Measurements from ENCODE around the gene HECTD4.

Gene HECTD4

DNA sequence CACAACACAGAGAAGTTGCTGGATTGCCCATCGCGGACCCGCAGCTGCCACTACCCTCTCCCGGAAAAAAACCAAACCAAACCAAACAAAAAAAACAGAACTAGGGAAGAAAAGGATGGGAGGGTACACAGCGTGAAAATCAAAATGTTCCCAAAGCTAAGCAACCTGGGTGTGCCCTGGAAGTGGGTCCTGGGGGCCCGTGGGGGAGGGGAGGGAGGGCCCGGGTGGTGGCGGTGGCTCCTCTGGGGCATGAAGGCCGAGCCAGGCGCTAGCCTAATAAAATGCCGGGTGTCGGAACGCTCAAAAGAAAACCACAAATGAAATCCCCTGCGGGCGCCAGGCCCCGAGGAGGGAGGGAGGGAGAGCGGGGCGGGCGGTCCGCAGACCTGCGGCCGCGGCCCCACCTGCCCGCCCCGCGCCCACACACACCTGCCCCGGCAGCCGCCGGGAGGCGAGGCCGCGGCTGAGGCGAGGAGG lies 787 bp downstream of the HECTD4 start:
- Mint-ChIP-seq H3K27me3 (no peaks in the 10 kb centered on the region), H3K9me3 (no peaks in the 10 kb centered on the region), H3K36me3 (ENCODE audit: low read depth) (peaks cover 5% of the 10 kb centered on the region), H3K4me1 (ENCODE audit: low read depth) (peaks cover 24% of the 10 kb centered on the region), H3K27ac (peak overlapping the region; percentile 95), H3K4me3 (peak overlapping the region; percentile 97)
- DNase-seq = no peak

DNA sequence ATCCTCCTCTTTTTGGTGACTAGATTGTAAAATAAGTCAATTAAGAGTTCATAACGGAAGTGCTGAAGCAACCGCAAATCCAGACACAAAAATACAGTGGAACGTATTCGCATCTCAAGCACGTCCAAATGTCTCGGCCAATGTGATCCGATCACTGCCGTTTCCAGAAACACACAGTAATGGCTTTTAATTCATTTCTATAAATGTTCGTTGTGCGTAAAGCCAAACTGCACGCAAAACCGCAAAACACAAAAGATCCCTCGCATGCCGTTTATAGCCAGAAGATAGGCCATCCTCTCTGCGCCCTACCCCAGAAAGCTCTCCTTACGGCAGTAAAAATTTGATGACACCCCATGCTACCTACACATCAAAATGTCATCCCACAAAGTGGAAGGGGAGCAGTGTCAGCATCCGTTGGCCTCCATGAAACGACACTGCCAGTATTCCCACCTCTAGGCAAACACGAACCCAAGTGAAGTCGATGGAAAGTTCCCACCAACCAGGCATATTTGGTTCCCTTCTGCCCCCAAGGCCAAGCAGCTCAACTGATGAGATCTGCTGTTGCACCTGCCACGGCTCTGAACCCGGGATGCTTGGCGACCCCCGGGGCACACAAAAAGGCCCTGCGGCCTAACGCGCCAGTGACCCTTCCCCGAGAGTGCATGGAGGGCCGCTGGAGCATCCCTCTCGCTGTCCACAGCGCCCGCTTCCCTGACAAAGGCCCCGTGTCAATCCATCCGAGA lies 1.4 kb downstream of the HECTD4 start:
- DNase-seq = no peak

DNA sequence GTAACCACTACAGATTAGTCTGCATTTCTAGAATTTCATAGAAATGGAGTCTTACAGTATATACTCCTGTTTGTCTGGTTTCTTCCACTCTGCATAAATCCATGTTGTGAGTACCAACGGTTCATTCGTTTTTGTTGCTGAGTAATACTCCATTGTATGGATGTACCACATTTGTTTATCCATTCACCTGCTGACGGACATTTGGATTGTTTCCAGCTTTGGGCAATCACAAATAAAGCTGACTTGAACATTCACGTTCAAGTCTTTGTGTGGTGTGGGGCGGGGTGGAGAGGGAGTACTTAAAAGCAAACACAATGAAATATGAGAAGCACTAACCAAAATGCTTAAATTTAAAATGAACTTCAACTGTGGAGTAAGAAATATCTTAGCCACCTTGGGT lies 7.1 kb downstream of the HECTD4 start:
- no peak for DNase-seq
- no peaks in the 10 kb centered on the region for H3K27me3 Mint-ChIP-seq
- no peaks in the 10 kb centered on the region for H3K9me3 Mint-ChIP-seq
- peaks cover 20% of the 10 kb centered on the region for H3K4me1 Mint-ChIP-seq (ENCODE audit: low read depth)
- no peak overlapping the region for H3K27ac Mint-ChIP-seq
- no peaks in the 10 kb centered on the region for H3K36me3 Mint-ChIP-seq (ENCODE audit: low read depth)
- no peak overlapping the region for H3K4me3 Mint-ChIP-seq

More for the DNA sequence above, 1.4 kb downstream of the HECTD4 start:
- Mint-ChIP-seq H3K4me3 (peak overlapping the region; percentile 97), H3K9me3 (no peaks in the 10 kb centered on the region), H3K36me3 (ENCODE audit: low read depth) (peaks cover 5% of the 10 kb centered on the region), H3K4me1 (ENCODE audit: low read depth) (peaks cover 22% of the 10 kb centered on the region), H3K27me3 (no peaks in the 10 kb centered on the region), H3K27ac (peak overlapping the region; percentile 95)

DNA sequence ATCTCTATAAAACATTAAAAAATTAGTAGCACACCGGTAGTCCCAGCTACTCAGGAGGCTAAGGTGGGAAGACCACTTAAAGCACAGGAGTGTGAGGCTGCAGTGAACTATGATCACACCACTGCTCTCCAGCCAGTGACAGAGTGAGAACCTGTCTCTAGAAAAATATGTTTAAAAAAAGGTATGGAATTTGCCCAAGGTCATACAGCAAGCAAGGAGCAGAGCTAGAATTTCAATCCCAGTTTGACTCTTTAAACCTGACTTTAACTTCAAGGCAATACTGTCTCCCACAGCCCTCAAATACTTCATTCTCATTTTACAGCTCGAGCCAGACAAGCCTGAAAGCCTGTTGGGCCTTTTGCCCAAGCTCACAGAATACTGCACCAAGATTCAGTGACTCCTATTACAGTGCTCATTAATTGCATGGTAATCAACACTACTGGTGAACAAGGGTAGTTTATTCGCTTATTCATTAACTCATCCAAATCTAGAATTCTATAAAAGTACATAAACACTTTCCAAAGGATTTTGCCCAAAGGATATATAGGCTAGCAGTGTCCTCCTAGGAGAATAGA lies 8.0 kb downstream of the HECTD4 start:
- H3K27ac Mint-ChIP-seq = no peak overlapping the region
- DNase-seq = no peak
- no peak overlapping the region for H3K4me3 Mint-ChIP-seq
- H3K36me3 Mint-ChIP-seq (ENCODE audit: low read depth) = no peaks in the 10 kb centered on the region
- H3K27me3 Mint-ChIP-seq = no peaks in the 10 kb centered on the region
- H3K4me1 Mint-ChIP-seq (ENCODE audit: low read depth) = peaks cover 20% of the 10 kb centered on the region
- no peaks in the 10 kb centered on the region for H3K9me3 Mint-ChIP-seq

DNA sequence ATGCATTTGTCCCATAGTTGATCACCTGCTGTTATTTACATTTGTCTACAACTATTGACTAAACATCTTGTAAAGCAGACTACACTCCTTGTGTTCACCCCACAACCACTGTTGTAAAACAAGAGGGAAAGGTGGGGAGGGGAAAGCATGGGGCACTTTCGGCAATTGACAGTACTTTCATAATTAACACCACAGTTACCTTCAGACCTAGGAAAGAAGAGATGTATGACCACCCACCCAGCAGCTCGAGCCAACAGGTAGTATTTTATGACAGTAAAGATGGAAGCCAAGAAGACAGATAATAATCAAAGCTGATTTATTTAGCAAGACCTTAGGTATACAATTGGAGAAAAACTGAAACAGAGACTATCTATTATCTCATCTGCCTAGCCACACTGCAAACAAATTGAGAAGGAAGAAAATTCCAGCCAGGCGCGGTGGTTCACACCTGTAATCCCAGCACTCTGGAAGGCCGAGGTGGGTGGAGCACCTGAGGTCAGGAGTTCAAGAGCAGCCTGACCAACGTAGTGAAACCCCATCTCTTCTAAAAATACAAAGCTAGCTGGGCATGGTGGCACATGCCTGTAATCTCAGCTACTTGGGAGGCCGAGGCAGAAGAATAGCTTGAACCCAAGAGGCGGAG lies 11.2 kb downstream of the HECTD4 start:
- H3K36me3 Mint-ChIP-seq (ENCODE audit: low read depth) = no peaks in the 10 kb centered on the region
- no peak overlapping the region for H3K27ac Mint-ChIP-seq
- DNase-seq = no peak
- no peaks in the 10 kb centered on the region for H3K9me3 Mint-ChIP-seq
- no peak overlapping the region for H3K4me3 Mint-ChIP-seq
- no peaks in the 10 kb centered on the region for H3K27me3 Mint-ChIP-seq
- peaks cover 19% of the 10 kb centered on the region for H3K4me1 Mint-ChIP-seq (ENCODE audit: low read depth)

DNA sequence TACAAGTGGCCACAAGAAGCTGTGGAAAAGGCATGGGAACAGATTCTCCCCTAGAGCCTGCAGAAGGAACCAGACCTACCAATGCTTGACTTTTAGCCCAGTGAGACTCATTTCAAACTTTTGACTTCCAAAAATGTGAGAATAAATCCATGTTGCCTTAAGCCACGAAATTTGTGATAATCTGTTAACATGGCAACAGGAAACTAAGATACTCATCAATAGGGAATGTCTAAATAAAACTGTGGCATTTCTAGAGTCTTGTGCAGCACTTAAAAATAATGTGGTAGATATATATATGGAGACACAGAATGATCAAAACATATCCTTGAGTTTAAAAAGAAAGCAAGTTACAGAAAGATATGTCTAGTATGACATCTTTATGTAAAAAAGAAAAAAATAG lies 12.0 kb downstream of the HECTD4 start:
- Mint-ChIP-seq H3K27ac (peak overlapping the region; percentile 1), H3K9me3 (no peaks in the 10 kb centered on the region), H3K27me3 (no peaks in the 10 kb centered on the region), H3K36me3 (ENCODE audit: low read depth) (no peaks in the 10 kb centered on the region), H3K4me1 (ENCODE audit: low read depth) (peaks cover 22% of the 10 kb centered on the region), H3K4me3 (no peak overlapping the region)
- DNase-seq = no peak

DNA sequence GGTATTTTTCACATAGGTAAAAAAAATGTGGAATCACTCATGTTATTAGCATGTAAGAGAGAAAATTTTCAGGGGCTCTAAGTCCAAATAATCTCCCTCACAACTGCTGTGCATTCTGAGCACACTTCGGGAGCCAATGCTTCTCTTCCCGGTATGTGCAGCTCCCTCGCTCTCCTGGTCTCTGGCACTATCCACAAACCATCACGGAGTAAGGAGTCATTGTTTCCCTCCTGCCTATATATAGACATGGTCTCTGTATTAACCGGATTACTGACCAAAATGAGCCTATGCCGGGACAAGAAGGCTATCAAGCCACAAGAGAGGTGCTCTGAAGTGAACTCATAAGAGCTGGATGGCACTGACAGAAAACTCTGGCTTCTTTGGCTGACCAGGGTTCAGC lies 13.4 kb downstream of the HECTD4 start:
- Mint-ChIP-seq H3K4me1 (ENCODE audit: low read depth) (peaks cover 19% of the 10 kb centered on the region), H3K9me3 (no peaks in the 10 kb centered on the region), H3K27me3 (no peaks in the 10 kb centered on the region), H3K27ac (no peak overlapping the region), H3K4me3 (no peak overlapping the region), H3K36me3 (ENCODE audit: low read depth) (no peaks in the 10 kb centered on the region)
- DNase-seq = no peak

DNA sequence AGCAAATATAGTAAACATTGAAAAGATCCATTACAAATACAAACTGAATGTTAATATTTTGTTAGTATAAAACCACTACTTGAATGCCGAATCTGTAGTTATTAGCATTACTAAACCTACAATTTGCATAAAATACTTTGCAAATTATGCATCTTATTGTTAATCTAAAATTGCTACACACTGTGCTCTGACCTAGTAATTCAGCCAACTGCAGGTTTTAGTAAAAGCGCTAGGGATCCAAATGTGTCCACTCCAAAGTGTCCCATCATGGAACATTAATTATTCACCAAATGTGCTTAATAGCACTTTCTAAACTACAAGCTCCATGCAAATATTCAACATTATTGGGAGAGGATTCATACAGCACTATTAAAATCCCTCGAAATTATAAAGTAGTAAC lies 14.3 kb downstream of the HECTD4 start:
- H3K27me3 Mint-ChIP-seq = no peaks in the 10 kb centered on the region
- peaks cover 18% of the 10 kb centered on the region for H3K4me1 Mint-ChIP-seq (ENCODE audit: low read depth)
- no peaks in the 10 kb centered on the region for H3K9me3 Mint-ChIP-seq
- no peak for DNase-seq
- H3K27ac Mint-ChIP-seq = no peak overlapping the region
- H3K4me3 Mint-ChIP-seq = no peak overlapping the region
- no peaks in the 10 kb centered on the region for H3K36me3 Mint-ChIP-seq (ENCODE audit: low read depth)

DNA sequence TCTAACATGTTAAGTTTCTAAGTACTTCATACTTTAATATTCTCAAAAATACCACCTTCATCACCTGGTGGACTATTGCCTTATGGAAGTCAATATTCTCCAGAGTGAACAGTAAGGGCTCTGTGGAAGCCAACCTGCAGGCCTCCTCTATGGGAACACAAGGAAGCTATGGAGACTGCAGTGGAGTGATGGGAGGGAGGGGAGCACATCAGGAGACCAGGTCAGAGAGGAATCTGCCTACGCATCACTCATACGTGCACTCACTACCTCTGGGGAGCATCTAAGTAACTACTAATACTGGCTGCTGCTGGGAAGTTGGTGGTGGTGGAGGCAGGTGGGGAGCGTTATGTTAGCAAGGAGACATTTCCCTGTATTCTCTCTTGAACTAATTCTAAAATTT lies 19.9 kb downstream of the HECTD4 start:
- no peaks in the 10 kb centered on the region for H3K36me3 Mint-ChIP-seq (ENCODE audit: low read depth)
- no peaks in the 10 kb centered on the region for H3K27me3 Mint-ChIP-seq
- no peak for DNase-seq
- H3K9me3 Mint-ChIP-seq = no peaks in the 10 kb centered on the region
- H3K4me1 Mint-ChIP-seq (ENCODE audit: low read depth) = peaks cover 7% of the 10 kb centered on the region
- no peak overlapping the region for H3K27ac Mint-ChIP-seq
- no peak overlapping the region for H3K4me3 Mint-ChIP-seq

DNA sequence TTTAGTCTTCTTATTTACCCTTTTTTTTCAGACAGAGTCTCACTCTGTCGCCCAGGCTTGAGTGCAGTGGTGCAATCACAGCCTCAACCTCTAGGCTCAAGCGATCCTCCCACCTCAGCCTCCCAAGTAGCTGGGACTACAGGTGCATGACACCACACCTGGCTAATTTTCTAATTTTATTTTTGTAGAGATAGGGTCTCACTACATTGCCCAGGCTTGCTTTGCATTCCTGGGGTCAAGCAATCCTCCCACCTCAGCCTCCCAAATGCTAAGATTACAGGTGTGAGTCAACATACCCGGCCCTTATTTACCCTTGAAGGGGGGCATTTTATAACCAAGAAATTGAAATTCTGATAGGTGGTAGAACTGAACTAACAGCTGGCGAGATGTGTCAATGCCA lies 21.0 kb downstream of the HECTD4 start:
- no peaks in the 10 kb centered on the region for H3K9me3 Mint-ChIP-seq
- no peaks in the 10 kb centered on the region for H3K36me3 Mint-ChIP-seq (ENCODE audit: low read depth)
- H3K4me3 Mint-ChIP-seq = no peak overlapping the region
- H3K27me3 Mint-ChIP-seq = no peaks in the 10 kb centered on the region
- H3K27ac Mint-ChIP-seq = no peak overlapping the region
- peaks cover 7% of the 10 kb centered on the region for H3K4me1 Mint-ChIP-seq (ENCODE audit: low read depth)
- DNase-seq = no peak

DNA sequence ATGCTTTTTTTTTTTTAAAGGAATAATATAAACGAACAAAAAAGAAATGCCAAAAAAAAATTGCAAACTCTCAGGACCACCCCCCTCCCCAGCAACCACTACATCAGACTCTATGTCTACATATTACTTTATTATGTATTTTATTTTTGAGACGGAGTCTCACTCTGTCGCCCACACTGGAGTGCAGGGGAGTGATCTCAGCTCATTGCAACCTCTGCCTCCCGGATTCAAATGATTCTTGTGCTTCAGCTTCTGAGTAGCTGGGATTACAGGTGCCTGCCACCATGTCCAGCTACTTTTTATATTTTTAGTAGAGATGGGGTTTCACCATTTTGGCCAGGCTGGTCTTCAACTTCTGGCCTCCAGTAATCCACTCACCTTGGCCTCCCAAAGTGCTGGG lies 22.9 kb downstream of the HECTD4 start:
- no peak for DNase-seq
- Mint-ChIP-seq H3K9me3 (no peaks in the 10 kb centered on the region), H3K27ac (no peak overlapping the region), H3K4me1 (ENCODE audit: low read depth) (peaks cover 9% of the 10 kb centered on the region), H3K4me3 (no peak overlapping the region), H3K36me3 (ENCODE audit: low read depth) (no peaks in the 10 kb centered on the region), H3K27me3 (no peaks in the 10 kb centered on the region)

DNA sequence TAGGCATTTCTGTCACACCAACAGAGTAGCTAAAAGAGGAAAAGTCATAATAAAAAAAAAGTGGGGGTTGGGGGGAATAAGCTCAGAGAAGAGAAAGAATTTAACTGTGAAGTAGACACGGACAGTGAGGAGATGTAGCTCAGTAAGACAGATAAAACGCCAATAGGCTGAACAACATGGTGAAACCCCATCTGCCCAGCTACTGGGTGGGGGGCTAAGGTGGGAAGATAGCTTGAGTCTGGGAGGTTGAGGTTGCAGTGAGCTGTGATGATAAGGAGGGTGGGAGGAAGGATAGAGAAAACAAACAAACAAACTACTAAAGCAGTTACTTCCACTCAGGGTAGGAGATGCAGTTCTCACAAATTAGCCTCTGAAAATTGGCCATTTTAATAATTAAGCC lies 25.0 kb downstream of the HECTD4 start:
- DNase-seq = no peak
- Mint-ChIP-seq H3K27me3 (no peaks in the 10 kb centered on the region), H3K4me1 (ENCODE audit: low read depth) (peaks cover 23% of the 10 kb centered on the region), H3K4me3 (no peak overlapping the region), H3K9me3 (no peaks in the 10 kb centered on the region), H3K27ac (no peak overlapping the region), H3K36me3 (ENCODE audit: low read depth) (no peaks in the 10 kb centered on the region)

DNA sequence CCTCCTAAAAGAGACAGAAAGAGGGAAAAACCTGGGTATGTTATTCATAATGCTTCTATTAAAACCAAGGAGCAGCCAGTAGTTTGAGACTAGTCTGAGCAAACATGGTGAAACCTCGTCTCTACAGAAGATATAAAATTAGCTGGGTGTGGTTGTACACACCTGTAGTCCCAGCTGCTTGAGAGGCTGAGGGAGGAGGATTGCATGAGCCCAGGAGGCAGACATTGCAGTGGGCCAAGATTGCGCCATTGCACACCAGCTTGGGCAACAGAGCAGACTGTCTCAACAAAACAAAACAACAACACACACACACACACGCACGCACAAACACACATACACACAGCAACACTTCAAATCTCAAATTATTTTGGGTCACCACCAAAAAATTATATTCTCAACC lies 27.8 kb downstream of the HECTD4 start:
- no peak overlapping the region for H3K27ac Mint-ChIP-seq
- no peaks in the 10 kb centered on the region for H3K27me3 Mint-ChIP-seq
- H3K9me3 Mint-ChIP-seq = no peaks in the 10 kb centered on the region
- peaks cover 29% of the 10 kb centered on the region for H3K4me1 Mint-ChIP-seq (ENCODE audit: low read depth)
- no peak for DNase-seq
- H3K36me3 Mint-ChIP-seq (ENCODE audit: low read depth) = no peaks in the 10 kb centered on the region
- no peak overlapping the region for H3K4me3 Mint-ChIP-seq

DNA sequence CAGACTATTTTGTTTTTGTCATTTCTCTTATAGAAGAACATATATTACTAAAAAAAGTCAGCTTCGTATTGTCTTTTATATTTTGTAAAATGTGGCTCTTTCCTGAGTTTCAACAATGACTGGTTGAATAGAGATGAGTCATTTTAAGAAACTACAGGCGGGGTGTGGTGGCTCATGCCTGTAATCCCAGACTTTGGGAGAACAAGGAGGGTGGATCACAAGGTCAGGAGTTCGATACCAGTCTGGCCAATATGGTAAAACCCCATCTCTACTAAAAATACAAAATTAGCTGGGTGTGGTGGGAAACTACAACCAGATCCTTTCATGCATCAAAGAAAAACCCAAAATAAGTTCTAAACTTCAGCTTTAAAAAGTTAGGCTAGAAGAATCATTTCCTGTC lies 28.8 kb downstream of the HECTD4 start:
- H3K27me3 Mint-ChIP-seq = no peaks in the 10 kb centered on the region
- no peaks in the 10 kb centered on the region for H3K36me3 Mint-ChIP-seq (ENCODE audit: low read depth)
- no peak overlapping the region for H3K4me3 Mint-ChIP-seq
- peaks cover 30% of the 10 kb centered on the region for H3K4me1 Mint-ChIP-seq (ENCODE audit: low read depth)
- DNase-seq = no peak
- H3K27ac Mint-ChIP-seq = no peak overlapping the region
- H3K9me3 Mint-ChIP-seq = no peaks in the 10 kb centered on the region

DNA sequence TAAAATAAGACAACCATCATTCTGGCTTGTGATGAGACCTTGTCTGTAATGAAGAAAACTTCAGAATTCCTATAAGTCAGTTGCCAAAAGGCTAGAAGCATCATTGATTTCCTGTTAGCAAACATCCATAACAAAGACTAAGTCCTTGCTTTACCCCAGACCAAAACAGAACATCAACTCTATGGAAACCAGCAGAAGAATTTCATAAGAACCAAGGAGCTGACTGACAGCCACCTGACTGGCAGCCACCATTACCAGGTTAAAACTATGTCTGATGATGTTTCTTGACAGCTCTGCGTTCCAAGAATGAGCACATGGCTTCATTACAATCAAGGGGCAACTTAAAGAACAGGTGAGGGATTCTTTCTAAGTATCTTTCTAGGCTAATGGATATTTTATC lies 29.3 kb downstream of the HECTD4 start:
- Mint-ChIP-seq H3K27me3 (no peaks in the 10 kb centered on the region), H3K4me3 (no peak overlapping the region), H3K36me3 (ENCODE audit: low read depth) (no peaks in the 10 kb centered on the region), H3K9me3 (no peaks in the 10 kb centered on the region), H3K4me1 (ENCODE audit: low read depth) (peaks cover 31% of the 10 kb centered on the region), H3K27ac (no peak overlapping the region)
- DNase-seq = no peak
